Measurements from ENCODE around the gene HS2ST1.

DNA sequence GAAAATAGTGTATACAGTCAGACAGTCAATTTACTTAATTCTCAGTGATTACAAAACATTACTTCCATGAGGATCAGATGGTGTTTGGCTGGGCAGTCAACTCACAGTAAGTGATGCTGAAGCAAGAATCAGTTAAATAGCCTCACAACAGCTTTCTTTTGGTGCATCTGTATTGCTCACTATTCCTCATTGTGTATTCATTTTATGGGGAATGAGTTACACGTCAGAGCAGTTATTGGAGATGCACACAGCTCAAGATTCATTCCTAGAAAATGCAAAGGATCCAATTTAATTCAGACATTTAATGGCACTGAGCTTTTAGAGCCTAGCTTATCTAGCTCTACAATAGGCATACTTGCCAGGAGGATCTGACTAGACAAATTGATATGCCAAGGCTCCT is 150.6 kb downstream of the HS2ST1 start:
- TF ChIP-seq CTCF (IDR thresholded peaks at IDR 0.05) (no peak), POLR2AphosphoS5 (IDR thresholded peaks at IDR 0.05) (no peak)
